ENCODE data around the gene MYL4.
"Not testable (repeated sequence)": the region's sequence is repeated elsewhere in the genome, so short reads cannot be mapped to it uniquely, and the experiment has no call there.

The MYL4 gene

GRCh38 chr17:47269561-47270280, 60.6 kb downstream of the MYL4 start:
- DNase-seq (ENCODE audit: extremely low read depth in 1 of 2, low read depth in 1 of 2): not testable (repeated sequence)

GRCh38 chr17:47270946-47271705, 62.0 kb downstream of the MYL4 start:
- no peak for DNase-seq (ENCODE audit: extremely low read depth in 1 of 2, low read depth in 1 of 2)

- no peak for DNase-seq (ENCODE audit: extremely low read depth in 1 of 2, low read depth in 1 of 2)
Observed at GRCh38 chr17:47272491-47272890, 63.3 kb downstream of the MYL4 start.

GRCh38 chr17:47273245-47273644, 64.1 kb downstream of the MYL4 start:
- DNase-seq (ENCODE audit: extremely low read depth in 1 of 2, low read depth in 1 of 2): no peak

All from stimulated activated CD8-positive, alpha-beta memory T cell treated with anti-CD3 and anti-CD28 coated beads, Interleukin-7, amount 100 ng/mL, for 48 hours (primary cell).